IPS-NIHi11 (cell line): ENCODE data around the gene SNRPD2.
"Not testable (repeated sequence)": the region's sequence is repeated elsewhere in the genome, so short reads cannot be mapped to it uniquely, and the experiment has no call there.

ENCODE experiments used
- DNase-seq: peaks from one replicate; pipeline ENCODE4 v3.0.0; 2012; ENCODE audit warnings: mixed read lengths, low spot score

Gene SNRPD2

DNA sequence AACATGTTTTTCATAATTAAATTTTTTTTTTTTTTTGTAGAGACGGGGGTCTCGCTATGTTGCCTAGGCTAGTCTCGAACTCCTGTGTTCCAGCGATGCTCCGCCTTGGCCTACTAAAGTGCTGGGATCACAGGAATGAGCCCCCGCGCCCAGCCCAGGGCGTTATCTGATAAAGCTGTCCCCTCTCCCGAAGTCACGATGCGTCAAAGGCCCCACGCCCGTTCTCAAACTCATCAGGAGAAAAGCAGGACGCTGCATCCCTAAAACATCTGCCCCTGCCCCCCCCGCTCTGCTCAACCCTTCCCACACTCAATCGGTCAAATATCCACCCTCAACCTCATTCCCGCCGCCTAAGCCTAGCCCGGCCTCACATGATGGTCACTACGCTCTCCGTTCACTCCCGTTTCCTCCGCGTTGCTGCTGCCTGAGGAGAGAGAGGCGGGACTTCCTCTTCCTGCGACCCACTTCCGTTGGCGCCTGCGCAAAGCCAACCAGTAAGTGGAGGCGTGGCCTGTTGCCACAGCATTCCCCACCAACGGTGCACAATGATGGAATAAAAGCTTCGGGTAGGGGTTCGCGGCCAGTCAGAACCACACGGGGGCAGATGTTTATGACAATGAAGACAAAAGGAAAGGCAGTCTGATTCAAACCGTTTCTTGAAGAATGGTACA, at the start of gene SNRPD2:
SNRPD2 (minus strand) TSS at position 438 of the 671 bp plus-strand sequence; CDS start at position 373, 65 bp downstream.
- DNase-seq = peak; percentile 85

DNA sequence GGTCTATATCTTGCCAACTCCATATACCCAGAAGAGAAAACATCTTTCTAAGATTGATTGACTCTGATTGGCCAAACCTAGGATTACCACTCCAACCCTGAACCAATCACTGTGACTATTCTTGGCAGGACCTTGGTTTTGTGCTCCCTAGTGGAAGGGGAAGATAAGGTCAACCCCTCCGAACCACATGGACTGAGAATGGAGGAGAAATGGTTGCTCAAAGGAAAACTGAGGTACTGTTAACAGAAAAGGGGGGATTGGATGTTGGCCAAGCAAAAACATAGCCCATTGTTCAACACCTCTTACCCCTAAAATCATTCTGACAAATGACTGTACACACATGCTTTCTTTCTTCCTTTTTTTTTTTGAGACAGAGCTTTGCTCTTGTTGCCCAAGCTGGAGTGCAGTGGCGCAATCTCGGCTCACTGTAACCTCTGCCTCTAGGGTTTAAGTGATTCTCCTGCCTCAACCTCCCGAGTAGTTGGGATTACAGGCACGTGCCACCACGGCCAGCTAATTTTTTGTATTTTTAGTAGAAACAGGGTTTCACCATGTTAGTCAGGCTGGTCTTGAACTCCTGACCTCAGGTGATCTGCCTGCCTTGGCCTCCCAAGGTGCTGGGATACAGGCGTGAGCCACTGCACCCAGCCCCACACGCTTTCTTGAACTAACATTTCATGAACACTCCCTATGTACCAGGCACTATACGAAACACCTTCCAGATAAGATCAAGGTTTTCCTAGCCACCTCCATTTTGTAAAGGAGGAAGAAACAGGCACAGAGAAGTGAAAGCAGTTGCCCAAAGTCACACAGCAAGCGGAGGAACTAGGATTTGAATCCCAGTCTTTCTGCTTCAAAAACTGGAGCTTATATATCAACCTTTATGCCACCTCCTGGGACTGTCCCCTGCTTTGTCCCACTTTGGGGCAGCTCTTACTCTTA, 48.0 kb upstream of the SNRPD2 start:
- no peak for DNase-seq

DNA sequence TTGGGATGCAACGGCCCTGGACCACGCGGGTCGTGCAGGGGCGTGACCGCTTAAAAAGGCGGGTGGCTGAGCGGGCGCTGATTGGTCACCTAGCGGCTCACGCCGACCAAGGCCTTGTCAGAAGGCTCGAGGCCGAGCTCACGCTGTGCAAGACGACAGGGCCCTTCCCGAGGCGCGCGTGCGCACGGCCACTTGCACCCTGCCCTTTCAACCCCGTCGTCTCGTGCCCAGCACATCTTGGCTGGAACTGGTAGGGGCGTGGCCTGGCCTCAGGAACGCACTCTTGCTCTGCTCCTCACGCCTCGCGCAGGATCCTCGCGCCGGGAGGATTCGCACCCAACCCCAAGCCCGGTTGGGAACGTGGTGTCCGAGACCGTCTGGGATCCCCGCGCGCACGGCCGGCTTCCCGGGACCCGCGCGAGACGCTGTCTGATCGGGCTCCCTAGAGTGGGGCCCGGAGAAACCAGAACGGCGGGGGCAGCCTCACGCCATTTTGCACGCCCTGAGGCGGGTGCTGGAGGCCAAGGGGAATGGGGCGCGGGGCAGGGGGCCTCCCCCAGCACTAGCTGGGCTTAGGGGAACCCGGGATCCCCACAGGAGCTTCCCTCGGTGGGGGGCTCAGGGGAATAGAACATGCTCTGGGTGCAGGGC, 41.5 kb upstream of the SNRPD2 start, which contains the start of gene MEIOSIN:
MEIOSIN (plus strand) TSS at position 280 of the 651 bp plus-strand sequence. CDS start 1,938 bp downstream, outside the sequence.
- DNase-seq = no peak

DNA sequence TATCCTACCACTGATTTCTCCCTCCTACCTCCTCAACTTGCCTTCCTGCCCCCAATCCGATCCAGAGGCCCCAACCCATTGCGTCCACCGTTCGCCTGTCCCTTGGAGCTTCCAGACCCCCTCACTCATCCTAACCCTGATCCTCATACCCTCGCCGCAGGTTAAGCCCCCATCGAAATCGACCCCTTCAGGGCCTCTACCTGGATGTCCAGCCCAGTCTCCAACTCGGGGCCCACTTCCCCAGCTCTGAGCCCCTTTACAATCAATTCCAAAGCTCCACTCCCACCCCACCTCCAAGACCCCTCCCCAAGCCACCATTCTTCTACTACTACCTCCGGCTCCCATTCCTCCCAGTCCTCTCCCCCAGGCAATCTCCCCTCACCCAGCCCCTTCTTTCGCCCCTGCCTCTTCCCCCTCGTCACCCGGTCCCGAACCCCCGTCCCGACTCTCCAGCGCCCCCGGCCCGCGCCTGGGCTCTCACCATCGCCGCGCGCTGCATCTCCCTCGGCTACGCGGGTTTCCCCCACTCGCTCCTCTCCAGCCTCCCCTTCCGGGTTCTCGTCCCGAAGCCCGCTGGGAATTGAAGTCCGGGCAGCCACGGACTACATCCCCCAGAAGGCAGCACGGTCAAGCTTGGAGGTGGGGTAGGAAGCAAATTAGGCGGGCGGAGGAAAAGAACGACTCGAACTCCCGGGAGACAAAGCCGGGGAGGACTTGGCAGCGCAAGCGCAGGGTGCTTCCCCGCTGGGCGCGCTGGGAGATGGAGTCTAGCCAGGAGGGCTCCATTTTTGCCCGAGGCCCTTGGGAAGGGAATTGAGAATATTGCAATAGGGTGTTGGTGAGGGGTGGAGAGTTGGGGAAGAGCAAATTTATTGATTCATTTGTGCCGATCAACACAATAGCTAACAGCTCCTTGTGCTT, 38.9 kb upstream of the SNRPD2 start, which contains the start of gene FBXO46:
FBXO46 (minus strand) TSS at position 529 of the 921 bp plus-strand sequence. CDS start 17,401 bp downstream, outside the sequence.
- DNase-seq = peak; percentile 93

DNA sequence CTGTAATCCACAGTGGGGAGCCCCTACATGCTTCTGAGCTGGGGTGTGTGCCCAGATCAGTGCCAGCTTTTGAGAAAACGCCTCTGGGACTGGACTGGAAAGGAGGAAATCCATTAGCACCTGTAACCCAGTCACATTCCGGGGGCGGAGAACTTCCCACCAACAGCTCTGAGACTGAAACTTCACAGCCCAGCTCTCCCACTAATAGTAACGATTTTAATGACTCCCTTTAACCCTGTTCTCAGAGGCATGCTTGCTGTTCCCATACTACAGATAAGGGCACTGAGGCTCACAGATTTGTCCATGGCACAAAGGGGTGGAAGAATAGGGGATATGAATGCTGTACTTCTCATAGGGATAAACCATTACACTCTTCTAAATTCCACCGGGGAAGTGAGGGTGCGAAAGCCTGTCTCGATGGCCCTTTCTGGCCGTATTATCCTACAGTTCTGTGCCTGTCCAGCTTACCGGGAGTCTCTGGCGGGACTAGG, 38.1 kb upstream of the SNRPD2 start:
- no peak for DNase-seq

DNA sequence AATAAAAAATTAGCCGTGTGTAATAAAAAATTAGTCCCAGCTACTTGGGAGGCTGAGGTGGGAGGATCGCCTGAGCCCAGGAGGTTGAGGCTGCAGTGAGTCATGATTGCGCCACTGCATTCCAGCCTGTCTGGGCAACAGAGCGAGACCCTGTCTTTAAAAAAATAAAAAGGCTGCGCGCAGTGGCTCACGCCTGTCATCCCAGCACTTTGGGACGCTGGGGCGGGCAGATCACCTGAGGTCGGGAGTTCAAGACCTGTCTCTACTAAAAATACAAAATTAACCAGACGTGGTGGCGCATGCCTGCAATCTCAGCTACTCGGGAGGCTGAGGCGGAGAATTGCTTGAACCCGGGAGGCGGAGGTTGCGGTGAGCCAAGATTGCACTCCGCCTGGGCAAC, 36.9 kb upstream of the SNRPD2 start:
- not testable (repeated sequence) for DNase-seq

DNA sequence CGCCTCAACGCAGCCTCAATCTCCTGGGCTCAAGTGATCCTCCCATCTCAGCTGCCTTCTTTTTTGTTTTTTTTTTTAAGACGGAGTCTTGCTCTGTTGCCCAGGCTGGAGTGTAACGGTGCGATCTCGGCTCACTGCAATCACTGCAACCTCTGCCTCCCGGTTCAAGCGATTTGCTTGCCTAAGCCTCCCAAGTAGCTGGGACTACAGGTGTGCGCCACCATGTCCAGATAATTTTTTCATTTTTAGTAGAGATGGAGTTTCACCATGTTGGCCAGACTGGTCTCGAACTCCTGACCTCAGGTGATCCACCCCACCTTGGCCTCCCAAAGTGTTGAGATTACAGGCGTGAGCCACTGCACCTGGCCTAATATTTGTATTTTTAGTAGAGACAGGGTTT, 28.3 kb upstream of the SNRPD2 start:
- DNase-seq = not testable (repeated sequence)

DNA sequence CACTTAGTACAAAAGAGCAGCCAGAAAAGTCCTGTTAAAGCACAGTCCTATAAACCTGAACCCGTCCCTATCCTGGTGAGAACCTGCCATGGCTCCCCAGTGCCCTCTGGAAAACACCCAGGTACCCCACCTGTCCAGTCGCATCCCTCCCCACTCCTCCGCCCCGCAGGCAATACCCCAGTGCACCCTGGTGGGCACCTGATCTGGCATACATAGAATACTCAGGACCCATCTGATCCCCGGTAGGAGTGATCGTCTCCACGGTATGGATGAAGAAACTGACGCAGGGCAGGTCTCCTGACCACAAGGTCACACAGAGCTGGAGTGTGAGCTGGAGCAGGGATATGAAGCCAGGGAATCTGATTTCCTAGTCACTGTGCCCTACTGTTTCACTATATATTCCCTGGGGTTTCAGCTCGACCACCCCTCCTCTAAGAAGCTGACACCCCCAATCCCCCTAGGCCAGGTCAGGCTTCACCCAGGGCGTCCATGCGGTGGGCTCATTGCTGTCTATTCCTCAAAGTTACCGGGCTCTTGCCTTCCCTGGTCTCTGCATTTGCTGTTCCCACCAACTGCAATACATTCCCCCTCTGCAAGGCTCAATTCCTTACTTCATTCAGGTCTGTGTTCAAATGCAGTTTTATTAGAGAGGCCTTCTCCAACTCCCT, 26.4 kb upstream of the SNRPD2 start:
- DNase-seq = peak; percentile 26

DNA sequence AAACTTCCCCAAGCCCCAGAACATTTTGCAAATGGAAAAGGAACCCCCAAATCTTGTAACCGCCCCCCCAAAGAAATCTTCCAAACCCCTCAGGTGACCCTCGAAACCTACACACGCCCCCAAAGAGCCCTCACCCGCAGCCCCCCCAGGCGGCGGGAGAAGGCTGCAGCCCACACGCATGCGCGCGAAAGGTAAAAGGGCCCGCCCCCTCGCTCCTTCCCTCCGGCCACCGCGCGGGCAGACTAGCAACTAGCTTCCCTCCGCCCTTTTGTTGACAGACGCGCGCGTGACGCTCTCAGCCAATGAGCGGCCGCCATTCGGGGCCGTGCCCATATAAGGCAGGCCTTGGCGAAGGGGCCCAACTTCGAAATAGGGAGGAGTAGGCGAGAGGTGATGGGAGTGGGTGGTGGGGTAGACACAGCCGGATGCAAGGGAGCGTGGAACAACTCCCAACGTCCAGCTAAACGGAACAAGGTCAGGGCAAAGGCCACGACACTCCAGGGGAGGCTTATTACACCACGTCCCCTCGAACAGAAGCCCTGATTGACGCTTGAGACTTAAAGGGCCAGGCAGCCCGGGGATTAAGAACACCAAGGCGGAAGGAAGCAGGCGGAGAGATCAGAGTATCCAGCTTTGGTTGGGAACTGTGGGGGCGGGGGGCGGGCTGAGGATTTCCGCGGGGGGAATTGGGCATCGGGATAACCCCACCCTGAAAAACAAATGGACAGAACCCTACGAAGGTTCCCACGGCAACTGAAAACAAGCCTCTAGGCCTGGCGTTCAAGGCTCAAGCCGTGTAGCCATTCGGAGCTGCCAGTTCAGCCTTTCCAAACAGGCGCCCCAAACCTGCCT, 25.6 kb upstream of the SNRPD2 start:
- DNase-seq = peak; percentile 96

DNA sequence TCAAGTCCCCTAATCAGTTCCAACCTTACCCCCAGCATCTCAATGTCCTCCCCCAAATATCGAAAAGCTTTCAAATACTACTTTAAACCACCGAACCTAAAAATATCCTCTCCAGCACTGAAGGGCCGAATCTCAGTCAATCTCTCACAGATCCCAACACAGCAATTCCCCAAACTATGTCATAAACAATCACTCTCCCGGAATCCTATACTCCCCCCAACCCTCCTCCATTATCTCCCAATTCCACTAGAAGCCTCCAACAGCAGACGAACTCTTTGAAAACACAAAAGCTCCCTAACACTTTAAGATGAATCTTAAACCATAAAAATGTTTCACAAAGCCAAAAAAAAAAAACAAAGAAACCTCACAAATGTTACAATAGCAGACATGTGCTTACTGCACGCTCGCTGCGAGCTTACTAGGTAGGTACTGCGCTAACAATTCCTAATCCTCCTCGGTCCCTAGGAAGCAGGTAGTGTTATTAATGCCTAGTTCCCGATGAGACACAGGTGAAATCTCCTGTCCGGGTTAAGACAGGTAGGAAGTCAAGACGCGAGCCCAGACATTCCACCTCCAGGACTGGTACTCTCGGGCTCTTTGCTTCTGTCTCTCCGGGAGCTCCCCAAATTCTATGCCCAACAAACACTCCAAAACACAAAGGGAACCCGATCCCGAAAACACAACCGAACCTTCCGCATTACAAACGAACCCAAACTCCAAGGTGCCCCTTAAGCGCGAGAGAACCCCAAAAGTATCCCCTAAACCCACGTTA, 24.8 kb upstream of the SNRPD2 start:
- peak; percentile 44 for DNase-seq

DNA sequence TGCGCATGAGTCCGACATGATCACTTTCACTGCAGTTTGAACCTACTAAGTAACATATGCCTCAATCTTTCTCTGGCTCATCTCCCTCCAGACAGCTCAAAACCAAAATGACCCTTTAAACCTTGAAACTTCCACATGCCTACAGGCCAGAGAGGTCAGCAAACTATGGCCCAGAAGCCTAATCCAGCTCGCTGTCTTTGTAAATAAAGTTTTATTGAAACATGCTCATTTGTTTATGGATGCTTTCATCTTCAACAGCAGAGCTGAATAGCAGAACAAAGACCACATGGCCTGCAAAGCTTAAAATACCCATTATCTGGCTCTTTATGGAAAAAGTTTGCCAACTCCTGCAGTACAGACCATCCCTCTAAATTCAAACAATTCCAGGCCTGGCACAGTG, 23.4 kb upstream of the SNRPD2 start:
- no peak for DNase-seq

DNA sequence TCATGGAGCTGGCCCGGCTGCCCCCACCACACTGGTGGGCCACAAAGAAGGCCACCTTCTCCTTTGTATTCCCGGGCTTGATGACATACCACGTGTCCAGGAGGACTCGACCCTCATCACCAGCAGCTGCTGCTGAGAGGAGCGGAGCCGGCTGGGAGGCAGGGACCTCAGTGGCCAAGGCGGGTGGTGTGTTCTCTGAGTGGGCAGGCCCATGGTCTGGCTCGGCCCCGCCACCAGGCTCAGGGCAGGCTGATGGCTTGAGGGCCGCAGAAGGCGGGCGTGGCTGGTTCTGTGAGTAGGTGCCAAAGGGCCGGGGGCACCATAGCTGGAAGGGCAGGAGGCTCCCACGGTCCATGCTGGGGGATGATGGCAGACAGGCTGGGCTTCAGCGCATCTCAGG, 21.4 kb upstream of the SNRPD2 start:
- DNase-seq = no peak

DNA sequence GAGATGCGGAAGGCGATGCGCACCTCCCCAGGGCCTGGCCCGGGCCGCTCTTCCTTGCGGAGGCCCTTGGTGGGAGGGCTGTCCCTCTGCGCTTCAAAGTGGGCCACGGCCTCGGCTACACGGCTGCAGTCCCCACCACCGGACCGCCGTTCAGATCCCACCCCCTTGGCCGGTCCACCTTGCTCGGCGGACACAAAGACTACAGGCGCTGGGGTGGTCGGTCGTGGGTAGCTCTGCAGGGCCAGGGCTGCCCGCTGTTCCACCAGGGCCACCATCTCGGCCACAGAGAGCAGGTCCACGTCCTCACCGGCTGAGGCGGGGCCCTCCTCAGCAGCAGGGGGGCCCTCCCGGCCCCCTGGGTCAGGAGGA, 20.9 kb upstream of the SNRPD2 start:
- no peak for DNase-seq

DNA sequence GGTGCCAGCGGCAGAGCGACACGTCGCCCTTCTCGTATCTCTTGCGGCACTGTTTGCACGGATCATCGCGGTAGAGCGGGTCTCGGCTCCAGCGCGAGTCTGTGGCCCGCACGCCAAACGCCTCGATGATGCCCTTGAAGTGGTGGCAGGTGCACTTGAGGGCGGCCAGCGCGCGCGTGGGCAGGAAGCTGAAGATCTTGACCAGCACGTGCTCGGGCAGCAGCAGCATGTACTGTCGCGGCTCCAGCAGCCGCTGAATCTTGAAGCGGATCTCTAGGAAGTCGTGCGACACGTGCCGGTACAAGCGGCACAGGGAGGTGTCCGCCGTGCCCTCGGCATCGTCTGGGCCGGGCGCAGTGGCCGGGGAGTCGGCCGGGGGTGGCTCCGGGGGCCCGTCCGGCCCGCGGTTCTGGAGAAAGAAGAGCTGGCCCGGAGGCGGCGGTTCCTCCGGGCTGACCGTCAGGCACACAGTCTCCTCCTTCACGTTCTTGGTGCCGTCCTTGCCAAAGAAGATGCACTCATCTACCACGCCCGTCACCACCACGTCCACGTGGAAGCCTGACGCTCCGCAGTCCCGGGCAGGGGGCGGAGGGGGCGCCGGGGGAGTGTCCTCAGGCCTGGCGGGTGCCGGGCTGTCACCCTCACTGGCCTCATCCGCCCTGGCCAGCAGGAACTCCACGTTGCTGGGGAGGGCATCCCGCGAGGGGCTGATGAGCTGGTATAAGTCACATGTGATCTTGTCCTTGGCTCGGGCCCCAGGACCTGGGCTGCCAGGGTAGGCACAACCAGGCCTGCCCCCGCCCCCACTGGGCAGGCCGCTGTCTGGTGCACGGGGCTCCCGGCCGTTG, 20.3 kb upstream of the SNRPD2 start:
- DNase-seq = no peak

DNA sequence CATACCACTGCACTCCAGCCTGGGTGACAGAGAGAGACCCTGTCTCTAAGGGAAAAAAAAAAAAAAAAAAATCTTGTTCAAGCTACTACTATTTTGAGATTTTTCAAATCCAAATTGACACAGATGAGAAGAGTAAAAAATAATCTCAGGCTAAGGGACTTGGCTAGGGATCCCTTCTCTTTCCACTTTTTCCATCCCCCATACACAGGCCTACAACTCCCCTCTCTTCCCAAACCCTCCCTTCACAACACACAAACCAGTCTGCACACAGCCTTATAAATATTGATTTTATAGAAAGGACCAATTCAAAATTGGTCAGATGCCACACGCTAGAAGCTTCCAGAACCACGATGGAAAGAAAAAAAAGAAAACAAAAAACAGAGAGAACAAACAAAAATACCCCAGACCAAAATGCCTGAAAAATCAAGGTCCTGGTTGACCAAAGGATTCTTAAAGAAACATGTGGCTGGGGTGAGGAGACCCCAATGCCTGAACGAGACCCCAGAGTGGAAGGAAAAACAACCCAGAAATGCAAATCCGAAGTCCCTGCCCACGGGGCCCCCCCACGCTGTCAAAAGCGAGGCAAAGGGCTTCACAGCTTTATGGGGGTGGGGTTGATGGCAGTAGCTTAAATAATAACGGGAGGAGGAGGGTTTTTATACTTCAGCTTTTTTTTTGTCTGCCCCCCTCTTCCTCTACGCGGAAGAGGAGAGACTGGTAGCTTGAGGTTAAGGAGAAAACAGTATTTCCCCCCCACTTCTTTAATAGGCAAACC, 18.8 kb upstream of the SNRPD2 start:
- no peak for DNase-seq

DNA sequence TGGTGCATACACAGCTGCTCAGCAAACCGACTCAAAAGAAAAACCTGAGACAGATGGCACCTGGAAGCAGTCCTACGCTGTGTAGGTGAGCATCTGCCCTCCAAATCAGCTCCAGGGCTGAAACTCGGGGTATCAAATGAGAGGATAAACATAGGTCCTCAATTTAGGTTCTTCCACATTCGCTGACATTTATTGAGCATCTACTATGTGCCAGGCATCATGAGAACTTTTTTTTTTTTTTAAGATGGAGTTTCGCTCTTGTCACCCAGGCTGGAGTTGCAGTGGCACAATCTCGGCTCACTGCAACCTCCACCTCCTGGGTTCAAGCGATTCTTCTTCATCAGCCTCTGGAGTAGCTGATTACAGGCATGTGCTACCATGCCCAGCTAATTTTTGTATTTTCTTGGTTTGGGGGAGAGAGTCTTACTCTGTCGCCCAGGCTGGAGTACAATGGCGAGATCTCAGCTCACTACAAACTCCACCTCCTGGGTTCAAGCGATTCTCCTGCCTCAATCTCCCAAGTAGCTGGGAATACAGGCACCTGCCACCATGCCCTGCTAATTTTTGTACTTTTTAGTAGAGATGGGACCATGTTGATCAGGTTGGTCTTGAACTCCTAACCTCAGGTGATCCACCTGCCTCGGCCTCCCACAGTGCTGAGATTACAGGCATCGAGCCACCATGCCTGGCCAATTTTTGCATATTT, 14.1 kb upstream of the SNRPD2 start:
- no peak for DNase-seq
